Neural cell (in vitro differentiated cells): ENCODE data around the gene NCR3LG1. TPM values are rescaled to one million over a fixed set of nuclear protein-coding genes. Genes with fewer than 3 reads are reported as not detected.
A peak's percentile ranks its signal among the peaks of the same experiment; 100 is the strongest.

Source experiments
- H2AFZ ChIP-seq: fragments of 200-600, 300-800 bp; sonication (generic), shearing (Covaris generic); 2 replicates; pipeline ENCODE4 v1.6.0; 2014; ENCODE audit warnings: low read depth, mild to moderate bottlenecking, antibody characterized with exemption, low read length, moderate library complexity
- H3F3A ChIP-seq: fragments of 200-600 bp; shearing (Covaris generic); 2 replicates; pipeline ENCODE4 v1.6.1; 2016; ENCODE audit warnings: mild to moderate bottlenecking, moderate library complexity, mixed read lengths, antibody characterized with exemption, low read length; ENCODE audit not compliant: insufficient read depth, poor library complexity, severe bottlenecking
- H3K27ac ChIP-seq: fragments of 200-600, 300-800 bp; sonication (generic), shearing (Covaris generic); 2 replicates; pipeline ENCODE4 v1.5.1; 2014; ENCODE audit warnings: mild to moderate bottlenecking, low read length, moderate library complexity
- H3K27me3 ChIP-seq: fragments of 300-800, 200-600 bp; sonication (generic), shearing (Covaris generic); 2 replicates; pipeline ENCODE4 v1.6.0; 2014; ENCODE audit warnings: mild to moderate bottlenecking, low read depth, low read length, moderate library complexity; ENCODE audit not compliant: insufficient read depth
- H3K36me3 ChIP-seq: fragments of 300-800, 200-600 bp; sonication (generic), shearing (Covaris generic); 2 replicates; pipeline ENCODE4 v1.5.1; 2014; ENCODE audit warnings: mild to moderate bottlenecking, antibody characterized with exemption, low read length, moderate library complexity; ENCODE audit not compliant: insufficient read depth
- H3K4me2 ChIP-seq: fragments of 300-800, 200-600 bp; sonication (generic), shearing (Covaris generic); 2 replicates; pipeline ENCODE4 v1.6.0; 2014; ENCODE audit warnings: mild to moderate bottlenecking, low read length
- H3K4me3 ChIP-seq: fragments of 300-800, 200-600 bp; sonication (generic), shearing (Covaris generic); 2 replicates; pipeline ENCODE4 v1.5.1; 2014; ENCODE audit warnings: mild to moderate bottlenecking, low read length, moderate library complexity
- H3K79me2 ChIP-seq: fragments of 200-600 bp; shearing (Covaris generic); replicated peaks from 2 replicates; pipeline ENCODE4 v1.6.0; 2014; ENCODE audit warnings: mild to moderate bottlenecking, low read length, moderate library complexity; ENCODE audit not compliant: insufficient read depth
- H3K9ac ChIP-seq: fragments of 300-800, 200-600 bp; sonication (generic), shearing (Covaris generic); 2 replicates; pipeline ENCODE4 v1.6.1; 2016; ENCODE audit warnings: mild to moderate bottlenecking, low read length, mixed read lengths
- H3K9me2 ChIP-seq: fragments of 200-600 bp; shearing (Covaris generic); 2 replicates; pipeline ENCODE4 v1.6.1; 2016; ENCODE audit warnings: mild to moderate bottlenecking, low read length, mixed read lengths; ENCODE audit not compliant: insufficient read depth
- H3K9me3 ChIP-seq: fragments of 200-600, 300-800 bp; sonication (generic), shearing (Covaris generic); 2 replicates; pipeline ENCODE4 v1.6.1; 2016; ENCODE audit warnings: mild to moderate bottlenecking, mixed run types, low read length, moderate library complexity, mixed read lengths
- H4K20me1 ChIP-seq: fragments of 200-600 bp; shearing (Covaris generic); 2 replicates; pipeline ENCODE4 v1.6.1; 2016; ENCODE audit warnings: mild to moderate bottlenecking, mixed run types; ENCODE audit not compliant: insufficient read depth
- CTCF ChIP-seq: fragments of 450-650 bp; IDR thresholded peaks from 2 replicates; pipeline ENCODE4 v1.5.1; 2014; ENCODE audit warnings: antibody characterized with exemption, mild to moderate bottlenecking, moderate library complexity; ENCODE audit not compliant: poor library complexity, severe bottlenecking
- EP300 ChIP-seq: fragments of 450-650 bp; conservative IDR thresholded peaks from 2 replicates; pipeline ENCODE4 v1.6.1; 2014; ENCODE audit warnings: antibody characterized with exemption, mild to moderate bottlenecking, moderate library complexity; ENCODE audit not compliant: poor library complexity, severe bottlenecking
- EZH2 ChIP-seq: fragments of 200-600, 300-800 bp; shearing (Covaris generic), sonication (generic); IDR thresholded peaks from 2 replicates; pipeline ENCODE4 v1.6.1; 2014; ENCODE audit warnings: antibody characterized with exemption, low read length, borderline replicate concordance, mild to moderate bottlenecking; ENCODE audit not compliant: insufficient read depth, poor library complexity, severe bottlenecking
- MXI1 ChIP-seq: fragments of 450-650 bp; conservative IDR thresholded peaks from 2 replicates; pipeline ENCODE4 v1.6.1; 2014; ENCODE audit warnings: antibody characterized with exemption, mild to moderate bottlenecking; ENCODE audit not compliant: poor library complexity, severe bottlenecking
- POLR2AphosphoS5 ChIP-seq: IDR thresholded peaks from 2 replicates; pipeline ENCODE4 v1.6.1; 2012
- RAD21 ChIP-seq: fragments of 450-650 bp; conservative IDR thresholded peaks from 2 replicates; pipeline ENCODE4 v1.6.1; 2014; ENCODE audit warnings: antibody characterized with exemption, mild to moderate bottlenecking, moderate library complexity
- REST ChIP-seq: IDR thresholded peaks from 2 replicates; pipeline ENCODE4 v1.6.1; 2012; ENCODE audit warnings: borderline replicate concordance
- SMC3 ChIP-seq: fragments of 450-650 bp; conservative IDR thresholded peaks from 2 replicates; pipeline ENCODE4 v1.6.1; 2014; ENCODE audit warnings: antibody characterized with exemption, mild to moderate bottlenecking, moderate library complexity; ENCODE audit not compliant: poor library complexity
- TAF1 ChIP-seq: IDR thresholded peaks from 2 replicates; pipeline ENCODE4 v1.6.1; 2012; ENCODE audit warnings: low read depth
- polyA plus RNA-seq: library from polyadenylated mRNA; depleted of rRNA; stranded (reverse); fragments of >200 nt; gene quantifications from 2 replicates; pipeline ENCODE4 v1.2.3, GENCODE V29; 2014

Gene NCR3LG1
- polyA plus RNA-seq, 1 donor from 2014 or later = 3.1 TPM

- Histone ChIP-seq H3K27ac (no peak overlapping the region), H3K4me2 (peak overlapping the region; percentile 59), H3K36me3 (no peaks in the 10 kb centered on the region), H3K9me3 (no peaks in the 10 kb centered on the region), H3F3A (no peaks in the 10 kb centered on the region), H3K9ac (peak overlapping the region; percentile 69), H3K4me3 (peak overlapping the region; percentile 72), H3K9me2 (no peaks in the 10 kb centered on the region), H3K79me2 (no peaks in the 10 kb centered on the region), H3K27me3 (no peaks in the 10 kb centered on the region), H4K20me1 (no peaks in the 10 kb centered on the region), H2AFZ (no peak overlapping the region)
- peak; percentile 52 for TF ChIP-seq SMC3
- no peak for TF ChIP-seq TAF1
- TF ChIP-seq POLR2AphosphoS5 = peak; percentile 66
- peak; percentile 74 for TF ChIP-seq CTCF
- TF ChIP-seq RAD21 = peak; percentile 45
Measured at GRCh38 chr11:17389211-17389956, 37.8 kb downstream of the NCR3LG1 start.

GRCh38 chr11:17389957-17390649 lies 38.5 kb downstream of the NCR3LG1 start:
- H3K9me3 ChIP-seq = no peaks in the 10 kb centered on the region
- H3K4me3 ChIP-seq = peak overlapping the region; percentile 72
- H3K27ac ChIP-seq = no peak overlapping the region
- H2AFZ ChIP-seq = no peak overlapping the region
- H3K9me2 ChIP-seq = no peaks in the 10 kb centered on the region
- peak overlapping the region; percentile 59 for H3K4me2 ChIP-seq
- H3K36me3 ChIP-seq = no peaks in the 10 kb centered on the region
- H3K27me3 ChIP-seq = no peaks in the 10 kb centered on the region
- no peak for TF ChIP-seq CTCF
- TF ChIP-seq REST = no peak
- no peak for TF ChIP-seq EP300
- TF ChIP-seq TAF1 = no peak
- no peak for TF ChIP-seq SMC3
- no peak for TF ChIP-seq RAD21
- no peak for TF ChIP-seq POLR2AphosphoS5
- no peak for TF ChIP-seq EZH2
- no peak for TF ChIP-seq MXI1
- no peaks in the 10 kb centered on the region for H4K20me1 ChIP-seq
- H3K79me2 ChIP-seq = no peaks in the 10 kb centered on the region
- no peaks in the 10 kb centered on the region for H3F3A ChIP-seq
- peak overlapping the region; percentile 69 for H3K9ac ChIP-seq
